Smooth muscle cell (in vitro differentiated cells): ENCODE results near the gene MYL12A. TPM values are rescaled to one million over a fixed set of nuclear protein-coding genes. Genes with fewer than 3 reads are reported as not detected.

Source experiments
- DNase-seq: peaks from one replicate; lab custom pipeline; 2025; ENCODE audit not compliant: unreplicated experiment; lab: John Stamatoyannopoulos, UW
- H2AFZ ChIP-seq: fragments of 200-600 bp; sonication (generic); 2 replicates; pipeline ENCODE4 v1.6.0; 2016; ENCODE audit warnings: antibody characterized with exemption, low read depth, mild to moderate bottlenecking
- H3F3A ChIP-seq: fragments of 200-600 bp; sonication (generic); 2 replicates; pipeline ENCODE4 v1.6.0; 2017; ENCODE audit warnings: antibody characterized with exemption, low read depth
- H3K27ac ChIP-seq: fragments of 200-600 bp; sonication (generic); 2 replicates; pipeline ENCODE4 v1.5.1; 2016; ENCODE audit warnings: low read depth, mild to moderate bottlenecking
- H3K27me3 ChIP-seq: fragments of 200-600 bp; sonication (generic); 2 replicates; pipeline ENCODE4 v1.6.1; 2016; ENCODE audit warnings: low read depth, mild to moderate bottlenecking
- H3K36me3 ChIP-seq: fragments of 200-600 bp; sonication (generic); 2 replicates; pipeline ENCODE4 v1.5.1; 2016; ENCODE audit warnings: low read depth
- H3K4me1 ChIP-seq: fragments of 200-600 bp; sonication (generic); 2 replicates; pipeline ENCODE4 v1.5.1; 2016; ENCODE audit warnings: low read depth
- H3K4me2 ChIP-seq: fragments of 200-600 bp; sonication (generic); 2 replicates; pipeline ENCODE4 v1.6.0; 2016; ENCODE audit warnings: mild to moderate bottlenecking
- H3K4me3 ChIP-seq: fragments of 200-600 bp; sonication (generic); 2 replicates; pipeline ENCODE4 v1.5.1; 2016; ENCODE audit warnings: mild to moderate bottlenecking
- H3K79me2 ChIP-seq: fragments of 200-600 bp; sonication (generic); 2 replicates; pipeline ENCODE4 v1.6.0; 2016; ENCODE audit warnings: low read depth, mild to moderate bottlenecking
- H3K9ac ChIP-seq: fragments of 200-600 bp; sonication (generic); 2 replicates; pipeline ENCODE4 v1.6.0; 2016; ENCODE audit warnings: low read depth
- H3K9me3 ChIP-seq: fragments of 200-600 bp; sonication (generic); replicated peaks from 2 replicates; pipeline ENCODE4 v1.5.1; 2016; ENCODE audit warnings: low read depth
- H4K20me1 ChIP-seq: fragments of 200-600 bp; sonication (generic); 2 replicates; pipeline ENCODE4 v1.6.0; 2016; ENCODE audit warnings: low read depth
- WGBS: methylation state at CpG from one replicate; pipeline ENCODE4 v1.1.7; 2016; ENCODE audit warnings: low lambda C conversion rate; 5-methylcytosine and 5-hydroxymethylcytosine counted together
- polyA plus RNA-seq: library from polyadenylated mRNA; unstranded; fragments of >200 nt; fragmentation: Nextera tagmentation; extraction: Ambion mirVana; gene quantifications from 2 replicates; pipeline ENCODE4 v1.2.1, GENCODE V29; 2016
- total RNA-seq: library from RNA; depleted of rRNA; stranded (reverse); fragments of >200 nt; gene quantifications from 2 replicates; pipeline ENCODE4 v1.2.3, GENCODE V29; 2014
- TF ChIP-seq, protein P1 (sequence below): fragments of 200-600 bp; sonication (generic); IDR thresholded peaks from 2 replicates; pipeline ENCODE4 v1.5.1; 2017; ENCODE audit warnings: borderline replicate concordance, mild to moderate bottlenecking, antibody characterized with exemption; ENCODE audit not compliant: insufficient read depth, poor library complexity, severe bottlenecking

The MYL12A gene
- total and polyA plus RNA-seq, 2 experiments from 2014 or later: 777 to 953 TPM

GRCh38 chr18:3213300-3214059 is 34.1 kb upstream of the MYL12A start:
- TF ChIP-seq, protein P1, sequence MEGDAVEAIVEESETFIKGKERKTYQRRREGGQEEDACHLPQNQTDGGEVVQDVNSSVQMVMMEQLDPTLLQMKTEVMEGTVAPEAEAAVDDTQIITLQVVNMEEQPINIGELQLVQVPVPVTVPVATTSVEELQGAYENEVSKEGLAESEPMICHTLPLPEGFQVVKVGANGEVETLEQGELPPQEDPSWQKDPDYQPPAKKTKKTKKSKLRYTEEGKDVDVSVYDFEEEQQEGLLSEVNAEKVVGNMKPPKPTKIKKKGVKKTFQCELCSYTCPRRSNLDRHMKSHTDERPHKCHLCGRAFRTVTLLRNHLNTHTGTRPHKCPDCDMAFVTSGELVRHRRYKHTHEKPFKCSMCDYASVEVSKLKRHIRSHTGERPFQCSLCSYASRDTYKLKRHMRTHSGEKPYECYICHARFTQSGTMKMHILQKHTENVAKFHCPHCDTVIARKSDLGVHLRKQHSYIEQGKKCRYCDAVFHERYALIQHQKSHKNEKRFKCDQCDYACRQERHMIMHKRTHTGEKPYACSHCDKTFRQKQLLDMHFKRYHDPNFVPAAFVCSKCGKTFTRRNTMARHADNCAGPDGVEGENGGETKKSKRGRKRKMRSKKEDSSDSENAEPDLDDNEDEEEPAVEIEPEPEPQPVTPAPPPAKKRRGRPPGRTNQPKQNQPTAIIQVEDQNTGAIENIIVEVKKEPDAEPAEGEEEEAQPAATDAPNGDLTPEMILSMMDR: no peak
- no peak for DNase-seq
- no peaks in the 10 kb centered on the region for H3K79me2 ChIP-seq
- no peaks in the 10 kb centered on the region for H3K27me3 ChIP-seq
- 62% methylated on average over 6 of the region's 6 CpGs for WGBS
- no peaks in the 10 kb centered on the region for H3F3A ChIP-seq
- no peak overlapping the region for H3K9ac ChIP-seq
- peaks cover 8% of the 10 kb centered on the region for H3K4me1 ChIP-seq
- no peaks in the 10 kb centered on the region for H3K36me3 ChIP-seq
- H3K4me2 ChIP-seq: no peak overlapping the region
- H3K9me3 ChIP-seq: no peaks in the 10 kb centered on the region
- H2AFZ ChIP-seq: no peak overlapping the region
- H4K20me1 ChIP-seq: no peaks in the 10 kb centered on the region
- no peak overlapping the region for H3K27ac ChIP-seq
- no peak overlapping the region for H3K4me3 ChIP-seq

GRCh38 chr18:3214855-3215637 is 32.6 kb upstream of the MYL12A start:
- Histone ChIP-seq H3K27me3 (no peaks in the 10 kb centered on the region), H4K20me1 (no peaks in the 10 kb centered on the region), H2AFZ (no peak overlapping the region), H3K4me2 (no peak overlapping the region), H3K9ac (no peak overlapping the region), H3K4me1 (peaks cover 8% of the 10 kb centered on the region), H3K4me3 (no peak overlapping the region), H3K79me2 (no peaks in the 10 kb centered on the region), H3K27ac (no peak overlapping the region), H3K36me3 (no peaks in the 10 kb centered on the region), H3K9me3 (no peaks in the 10 kb centered on the region), H3F3A (no peaks in the 10 kb centered on the region)
- TF ChIP-seq, protein P1: no peak
- 98% methylated on average over 36 of the region's 36 CpGs for WGBS
- DNase-seq: no peak

DNA sequence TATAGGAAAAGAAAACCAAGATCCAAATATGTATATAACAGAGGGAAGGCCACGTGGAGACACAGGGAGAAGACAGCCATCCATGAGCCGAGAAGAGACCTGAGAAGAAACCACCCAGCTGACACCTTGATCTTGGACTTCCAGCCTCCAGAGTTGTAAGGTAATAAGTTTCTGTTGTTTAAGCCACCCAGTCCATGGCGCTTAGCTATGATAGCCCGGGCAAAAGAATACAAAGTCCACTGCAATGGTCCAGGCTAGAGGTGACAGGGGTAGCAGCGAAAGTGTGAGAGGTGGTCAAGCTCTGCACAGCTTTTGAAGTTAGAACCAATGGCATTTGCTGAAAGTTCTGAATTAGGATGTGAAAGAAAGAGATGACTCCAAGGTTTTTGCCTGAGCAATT is 30.6 kb upstream of the MYL12A start:
- H3F3A ChIP-seq: no peaks in the 10 kb centered on the region
- H3K27me3 ChIP-seq: no peaks in the 10 kb centered on the region
- no peak overlapping the region for H3K9ac ChIP-seq
- H3K27ac ChIP-seq: no peak overlapping the region
- H3K4me2 ChIP-seq: no peak overlapping the region
- WGBS: 94% methylated on average over 5 of the region's 5 CpGs
- H3K9me3 ChIP-seq: no peaks in the 10 kb centered on the region
- no peak for DNase-seq
- TF ChIP-seq, protein P1: no peak
- H2AFZ ChIP-seq: no peak overlapping the region
- peaks cover 2% of the 10 kb centered on the region for H3K4me1 ChIP-seq
- H3K36me3 ChIP-seq: no peaks in the 10 kb centered on the region
- H3K4me3 ChIP-seq: no peak overlapping the region
- H4K20me1 ChIP-seq: no peaks in the 10 kb centered on the region
- H3K79me2 ChIP-seq: no peaks in the 10 kb centered on the region
